Esophagus muscularis mucosa (tissue), 4 donors: ENCODE measurements around the gene KIF12.

Source experiments
- CTCF ChIP-seq, 3 experiments: fragments of 200-600 bp in 2 of 3; fragments of 450-650 bp in 1 of 3; sonication (generic) in 2 of 3; IDR thresholded peaks; one replicate each; pipeline ENCODE4 v1.5.1; 2017 to 2019; ENCODE audit warnings: antibody characterized with exemption in 3 of 3, mild to moderate bottlenecking in 2 of 3, moderate library complexity in 1 of 3
- EP300 ChIP-seq: sonication (generic); formaldehyde crosslinking; IDR thresholded peaks from one replicate; pipeline ENCODE4 v1.6.1; 2017; ENCODE audit warnings: antibody characterized with exemption
- POLR2A ChIP-seq: fragments of 450-650 bp; IDR thresholded peaks from one replicate; pipeline ENCODE4 v1.6.1; 2017; ENCODE audit warnings: antibody characterized with exemption, moderate library complexity, mild to moderate bottlenecking, low read depth

- TF ChIP-seq POLR2A (no peak), CTCF (IDR thresholded peaks at IDR 0.05) (no peak), EP300 (no peak)
Observed at GRCh38 chr9:114077162-114077837, 21.8 kb downstream of the KIF12 start.
